BE2C (cell line): ENCODE data around the gene EHMT2. TPM values are rescaled to one million over a fixed set of nuclear protein-coding genes. Genes with fewer than 3 reads are reported as not detected.

Experiments
- DNase-seq: peaks from one replicate; pipeline ENCODE4 v3.0.0-alpha.2; 2020
- H3K27me3 ChIP-seq: fragments of 250-450 bp; sonication (Bioruptor Pico); 2 replicates; pipeline ENCODE4 v1.5.1; 2020; ENCODE audit warnings: mild to moderate bottlenecking
- H3K36me3 ChIP-seq: fragments of 250-450 bp; sonication (Bioruptor Pico); 2 replicates; pipeline ENCODE4 v1.5.1; 2020; ENCODE audit warnings: mild to moderate bottlenecking
- H3K4me1 ChIP-seq: fragments of 250-450 bp; sonication (Bioruptor Pico); 2 replicates; pipeline ENCODE4 v1.5.1; 2020
- H3K4me3 ChIP-seq: 2 replicates; pipeline ENCODE4 v1.5.1; 2011; ENCODE audit warnings: low read depth, low read length
- H3K9me3 ChIP-seq: fragments of 250-450 bp; sonication (Bioruptor Pico); 2 replicates; pipeline ENCODE4 v1.5.1; 2020
- polyA plus RNA-seq: library from polyadenylated mRNA; unstranded; fragments of >200 nt; gene quantifications from one replicate; pipeline ENCODE4 v1.2.1, GENCODE V29; 2012; ENCODE audit warnings: low read depth, missing spikeins; ENCODE audit not compliant: insufficient read length, insufficient read depth
- TF ChIP-seq, protein P1 (sequence below): IDR thresholded peaks from 2 replicates; pipeline ENCODE4 v1.5.1; 2012; ENCODE audit warnings: mild to moderate bottlenecking, low read depth, low read length

EHMT2 gene
- 122 TPM for polyA plus RNA-seq

GRCh38 chr6:31897612-31898382 lies at the start of gene EHMT2:
TSS of gene EHMT2 (minus strand) at chr6:31897698. CDS start at chr6:31897677, 21 bp downstream.
- H3K9me3 ChIP-seq, result no peaks in the 10 kb centered on the region
- TF ChIP-seq, protein P1, sequence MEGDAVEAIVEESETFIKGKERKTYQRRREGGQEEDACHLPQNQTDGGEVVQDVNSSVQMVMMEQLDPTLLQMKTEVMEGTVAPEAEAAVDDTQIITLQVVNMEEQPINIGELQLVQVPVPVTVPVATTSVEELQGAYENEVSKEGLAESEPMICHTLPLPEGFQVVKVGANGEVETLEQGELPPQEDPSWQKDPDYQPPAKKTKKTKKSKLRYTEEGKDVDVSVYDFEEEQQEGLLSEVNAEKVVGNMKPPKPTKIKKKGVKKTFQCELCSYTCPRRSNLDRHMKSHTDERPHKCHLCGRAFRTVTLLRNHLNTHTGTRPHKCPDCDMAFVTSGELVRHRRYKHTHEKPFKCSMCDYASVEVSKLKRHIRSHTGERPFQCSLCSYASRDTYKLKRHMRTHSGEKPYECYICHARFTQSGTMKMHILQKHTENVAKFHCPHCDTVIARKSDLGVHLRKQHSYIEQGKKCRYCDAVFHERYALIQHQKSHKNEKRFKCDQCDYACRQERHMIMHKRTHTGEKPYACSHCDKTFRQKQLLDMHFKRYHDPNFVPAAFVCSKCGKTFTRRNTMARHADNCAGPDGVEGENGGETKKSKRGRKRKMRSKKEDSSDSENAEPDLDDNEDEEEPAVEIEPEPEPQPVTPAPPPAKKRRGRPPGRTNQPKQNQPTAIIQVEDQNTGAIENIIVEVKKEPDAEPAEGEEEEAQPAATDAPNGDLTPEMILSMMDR, result no peak
- peaks cover 2% of the 10 kb centered on the region; the same call in 1 of the 2 replicates for H3K4me1 ChIP-seq
- peaks cover 29% of the 10 kb centered on the region for H3K36me3 ChIP-seq
- DNase-seq, result peak; percentile 91
- peak within 1 kb of the TSS; percentile 99 for H3K4me3 ChIP-seq
- no peaks in the 10 kb centered on the region for H3K27me3 ChIP-seq

GRCh38 chr6:31947070-31947675 lies 49.7 kb upstream of the EHMT2 start:
- TF ChIP-seq, protein P1, result no peak
- Histone ChIP-seq H3K4me3 (no peak overlapping the region), H3K9me3 (no peaks in the 10 kb centered on the region), H3K4me1 (no peaks in the 10 kb centered on the region), H3K27me3 (peaks cover 8% of the 10 kb centered on the region; the same call in 1 of the 2 replicates), H3K36me3 (peaks cover 1% of the 10 kb centered on the region; the same call in 1 of the 2 replicates)
- no peak for DNase-seq

DNA sequence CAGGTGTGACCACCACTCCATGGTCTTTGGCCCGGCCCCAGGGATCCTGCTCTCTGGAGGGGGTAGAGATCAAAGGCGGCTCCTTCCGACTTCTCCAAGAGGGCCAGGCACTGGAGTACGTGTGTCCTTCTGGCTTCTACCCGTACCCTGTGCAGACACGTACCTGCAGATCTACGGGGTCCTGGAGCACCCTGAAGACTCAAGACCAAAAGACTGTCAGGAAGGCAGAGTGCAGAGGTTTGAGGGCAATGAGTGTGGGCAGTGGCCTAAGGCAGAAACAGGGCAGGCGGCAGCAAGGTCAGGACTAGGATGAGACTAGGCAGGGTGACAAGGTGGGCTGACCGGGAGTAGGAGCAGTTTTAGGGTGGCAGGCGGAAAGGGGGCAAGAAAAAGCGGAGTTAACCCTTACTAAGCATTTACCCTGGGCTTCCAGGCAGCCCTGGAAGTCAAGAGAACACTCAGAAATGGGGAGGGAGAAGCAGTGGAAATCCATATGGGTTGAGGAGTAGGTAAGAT lies 48.9 kb upstream of the EHMT2 start:
- TF ChIP-seq, protein P1, result no peak
- Histone ChIP-seq H3K4me1 (no peaks in the 10 kb centered on the region), H3K4me3 (no peak overlapping the region), H3K9me3 (no peaks in the 10 kb centered on the region), H3K36me3 (no peaks in the 10 kb centered on the region), H3K27me3 (peaks cover 8% of the 10 kb centered on the region; the same call in 1 of the 2 replicates)
- no peak for DNase-seq

DNA sequence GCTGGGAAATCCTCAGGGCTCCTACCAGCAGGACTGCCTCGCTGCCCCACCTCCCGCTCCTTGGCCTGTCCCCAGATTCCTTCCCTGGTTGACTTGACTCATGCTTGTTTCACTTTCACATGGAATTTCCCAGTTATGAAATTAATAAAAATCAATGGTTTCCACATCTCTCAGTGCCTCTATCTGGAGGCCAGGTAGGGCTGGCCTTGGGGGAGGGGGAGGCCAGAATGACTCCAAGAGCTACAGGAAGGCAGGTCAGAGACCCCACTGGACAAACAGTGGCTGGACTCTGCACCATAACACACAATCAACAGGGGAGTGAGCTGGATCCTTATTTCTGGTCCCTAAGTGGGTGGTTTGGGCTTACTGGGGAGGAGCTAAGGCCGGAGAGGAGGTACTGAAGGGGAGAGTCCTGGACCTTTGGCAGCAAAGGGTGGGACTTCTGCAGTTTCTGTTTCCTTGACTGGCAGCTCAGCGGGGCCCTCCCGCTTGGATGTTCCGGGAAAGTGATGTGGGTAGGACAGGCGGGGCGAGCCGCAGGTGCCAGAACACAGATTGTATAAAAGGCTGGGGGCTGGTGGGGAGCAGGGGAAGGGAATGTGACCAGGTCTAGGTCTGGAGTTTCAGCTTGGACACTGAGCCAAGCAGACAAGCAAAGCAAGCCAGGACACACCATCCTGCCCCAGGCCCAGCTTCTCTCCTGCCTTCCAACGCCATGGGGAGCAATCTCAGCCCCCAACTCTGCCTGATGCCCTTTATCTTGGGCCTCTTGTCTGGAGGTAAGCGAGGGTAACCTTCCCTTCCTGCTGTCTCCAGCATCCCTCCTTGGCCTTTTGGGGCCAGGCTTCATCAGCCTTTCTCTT lies 48.2 kb upstream of the EHMT2 start, which contains the start of gene CFB:
CFB (plus strand) TSS at position 589 of the 863 bp plus-strand sequence; CDS start at position 716, 127 bp downstream.
- no peak for DNase-seq
- H3K4me1 ChIP-seq, result no peaks in the 10 kb centered on the region; the same call in 1 of the 2 replicates
- no peak within 1 kb of the TSS for H3K4me3 ChIP-seq
- no peaks in the 10 kb centered on the region for H3K9me3 ChIP-seq
- peaks cover 8% of the 10 kb centered on the region; the same call in 1 of the 2 replicates for H3K27me3 ChIP-seq
- H3K36me3 ChIP-seq, result no peaks in the 10 kb centered on the region
- TF ChIP-seq, protein P1, result no peak

DNA sequence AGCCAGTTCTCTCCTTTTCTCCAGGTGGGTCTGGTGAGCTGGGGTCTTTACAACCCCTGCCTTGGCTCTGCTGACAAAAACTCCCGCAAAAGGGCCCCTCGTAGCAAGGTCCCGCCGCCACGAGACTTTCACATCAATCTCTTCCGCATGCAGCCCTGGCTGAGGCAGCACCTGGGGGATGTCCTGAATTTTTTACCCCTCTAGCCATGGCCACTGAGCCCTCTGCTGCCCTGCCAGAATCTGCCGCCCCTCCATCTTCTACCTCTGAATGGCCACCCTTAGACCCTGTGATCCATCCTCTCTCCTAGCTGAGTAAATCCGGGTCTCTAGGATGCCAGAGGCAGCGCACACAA lies 47.6 kb upstream of the EHMT2 start:
- Histone ChIP-seq H3K9me3 (no peaks in the 10 kb centered on the region), H3K36me3 (no peaks in the 10 kb centered on the region), H3K4me1 (no peaks in the 10 kb centered on the region; the same call in 1 of the 2 replicates), H3K27me3 (peaks cover 8% of the 10 kb centered on the region; the same call in 1 of the 2 replicates), H3K4me3 (no peak overlapping the region)
- DNase-seq, result no peak
- TF ChIP-seq, protein P1, result no peak
